SHP77 (cell line): Measurements from ENCODE around the gene GDF11.

Source experiments
- DNase-seq, 2 experiments: peaks; one replicate each; lab custom pipeline; 2025; lab: John Stamatoyannopoulos, UW

The GDF11 gene

GRCh38 chr12:55707219-55707671 is 35.7 kb upstream of the GDF11 start:
- no peak for DNase-seq

- peak; percentile 25 to 62 for DNase-seq
Observed at GRCh38 chr12:55707841-55708694, 34.9 kb upstream of the GDF11 start, which contains the start of gene ITGA7. TSS of gene ITGA7 (minus strand) at chr12:55707904. CDS start at chr12:55707682, 222 bp downstream.

- DNase-seq = no peak
Observed at GRCh38 chr12:55708695-55709233, 34.2 kb upstream of the GDF11 start.

GRCh38 chr12:55711786-55712553 is 31.0 kb upstream of the GDF11 start:
- no peak for DNase-seq

GRCh38 chr12:55712700-55713415 is 30.1 kb upstream of the GDF11 start:
- no peak for DNase-seq

- DNase-seq = no peak
Observed at GRCh38 chr12:55713721-55714120, 29.2 kb upstream of the GDF11 start.

- DNase-seq = no peak
Observed at GRCh38 chr12:55715169-55715764, 27.7 kb upstream of the GDF11 start.

- DNase-seq = peak; percentile 90 to 93
Observed at GRCh38 chr12:55715833-55716581, 26.9 kb upstream of the GDF11 start, which contains the start of gene BLOC1S1. TSS of gene BLOC1S1 (plus strand) at chr12:55716046. CDS start at chr12:55716052, 6 bp downstream.

GRCh38 chr12:55716582-55716957 is 26.4 kb upstream of the GDF11 start:
- DNase-seq = no peak

GRCh38 chr12:55717011-55718007 is 25.6 kb upstream of the GDF11 start:
- no peak for DNase-seq

- no peak for DNase-seq
Observed at GRCh38 chr12:55718015-55718414, 24.9 kb upstream of the GDF11 start.

GRCh38 chr12:55718624-55719275 is 24.2 kb upstream of the GDF11 start:
- DNase-seq = no peak

GRCh38 chr12:55719371-55719770 is 23.6 kb upstream of the GDF11 start:
- no peak for DNase-seq

GRCh38 chr12:55720071-55720564 is 22.8 kb upstream of the GDF11 start, which contains the start of gene RDH5:
TSS of gene RDH5 (plus strand) at chr12:55720393. CDS start at chr12:55721185, 792 bp downstream.
- DNase-seq = no peak

- DNase-seq = peak; percentile 41 to 65
Observed at GRCh38 chr12:55720894-55721444, 22.0 kb upstream of the GDF11 start.

GRCh38 chr12:55721601-55722213 is 21.2 kb upstream of the GDF11 start:
- no peak for DNase-seq

GRCh38 chr12:55722948-55723347 is 20.0 kb upstream of the GDF11 start:
- DNase-seq = no peak
